Embryonic facial prominence (tissue), 1 donor: ENCODE results near the gene MRPL2.
"Not testable (repeated sequence)": the region's sequence is repeated elsewhere in the genome, so short reads cannot be mapped to it uniquely, and the experiment has no call there.

ENCODE experiments used
- DNase-seq: peaks from one replicate; pipeline ENCODE4 v3.0.0-alpha.2; 2016; ENCODE audit errors: extremely low spot score

MRPL2 gene

GRCh38 chr6:43082806-43083655, 23.8 kb upstream of the MRPL2 start:
- no peak for DNase-seq

GRCh38 chr6:43081922-43082321, 22.7 kb upstream of the MRPL2 start:
- DNase-seq: not testable (repeated sequence)

- DNase-seq: no peak
These were observed 21.8 kb upstream of the MRPL2 start for GRCh38 chr6:43081043-43081442.

GRCh38 chr6:43078691-43079090, 19.5 kb upstream of the MRPL2 start:
- no peak for DNase-seq

GRCh38 chr6:43077981-43078511, 18.8 kb upstream of the MRPL2 start:
- no peak for DNase-seq

- no peak for DNase-seq
These were observed 18.1 kb upstream of the MRPL2 start for GRCh38 chr6:43077333-43077809.

- no peak for DNase-seq
These were observed 17.5 kb upstream of the MRPL2 start for GRCh38 chr6:43076464-43077332.

- DNase-seq: peak; percentile 88
These were observed 16.6 kb upstream of the MRPL2 start, which contains the start of gene PTK7 for GRCh38 chr6:43075670-43076463. TSS of gene PTK7 (plus strand) at chr6:43076314. CDS start at chr6:43076489, 175 bp downstream.

GRCh38 chr6:43074847-43075669, 15.8 kb upstream of the MRPL2 start:
- DNase-seq: no peak

GRCh38 chr6:43070028-43070632, 10.9 kb upstream of the MRPL2 start:
- no peak for DNase-seq

GRCh38 chr6:43062818-43063217, 3.6 kb upstream of the MRPL2 start:
- DNase-seq: no peak

GRCh38 chr6:43061861-43062260, 2.6 kb upstream of the MRPL2 start:
- DNase-seq: no peak

- DNase-seq: no peak
These were observed 1.8 kb upstream of the MRPL2 start for GRCh38 chr6:43060755-43061633.

GRCh38 chr6:43060034-43060754, 960 bp upstream of the MRPL2 start:
- no peak for DNase-seq

GRCh38 chr6:43058531-43058930, 703 bp downstream of the MRPL2 start:
- no peak for DNase-seq

- no peak for DNase-seq
These were observed 3.3 kb downstream of the MRPL2 start for GRCh38 chr6:43055966-43056365.

GRCh38 chr6:43054206-43054943, 4.9 kb downstream of the MRPL2 start:
- DNase-seq: no peak
